Adrenal gland (tissue), 12 donors: ENCODE data around the gene MAN1C1. TPM values are rescaled to one million over a fixed set of nuclear protein-coding genes. Genes with fewer than 3 reads are reported as not detected.

ENCODE experiments used
- DNase-seq, 7 donors: peaks; one replicate each; pipeline ENCODE4 v3.0.0-alpha.2; 2019 to 2020
- H3K27ac ChIP-seq, 5 donors: fragments of 200-600 bp; sonication (generic) in 4 of 5; 1 replicate in 3 of 5; 2 replicates in 2 of 5; pipeline versions ENCODE4 v1.5.1 to v1.8.0; 2016 to 2020; ENCODE audit warnings: mild to moderate bottlenecking in 1 of 5
- H3K27me3 ChIP-seq: fragments of 200-600 bp; 2 replicates; pipeline ENCODE4 v1.8.0; 2021
- H3K36me3 ChIP-seq, 2 donors: fragments of 200-600 bp; replicated peaks in 1 of 2; 1 replicate in 1 of 2; 2 replicates in 1 of 2; pipeline versions ENCODE4 v1.5.1 to v1.8.0; 2018 to 2022
- H3K4me1 ChIP-seq, 2 donors: fragments of 200-600 bp; replicated peaks in 1 of 2; 1 replicate in 1 of 2; 2 replicates in 1 of 2; pipeline versions ENCODE4 v1.5.1 to v1.8.0; 2018 to 2021
- H3K4me3 ChIP-seq, 4 donors: fragments of 200-600 bp; sonication (generic) in 3 of 4; one replicate each; pipeline ENCODE4 v1.5.1; 2016 to 2018
- H3K9me3 ChIP-seq, 3 donors: fragments of 200-600 bp; sonication (generic) in 1 of 3; replicated peaks in 1 of 3; 1 replicate in 2 of 3; 2 replicates in 1 of 3; pipeline versions ENCODE4 v1.5.1 to v1.8.0; 2016 to 2021
- POLR2A ChIP-seq, 2 donors: fragments of 450-650 bp; IDR thresholded peaks; one replicate each; pipeline ENCODE4 v1.6.1; 2017; ENCODE audit warnings: antibody characterized with exemption in 2 of 2, mild to moderate bottlenecking in 2 of 2, moderate library complexity in 1 of 2
- WGBS, 4 donors: extraction: QIAGEN DNeasy Blood & Tissue Kit in 2 of 4; methylation state at CpG; one replicate each; pipeline versions ENCODE4 v1.1.5 to v1.1.7; 2013 to 2017; 5-methylcytosine and 5-hydroxymethylcytosine counted together
- intact Hi-C, 2 donors: fragments of 100-400 bp; cut with DNase I; formaldehyde crosslinking; loops; one replicate each; pipeline versions ENCODE4 v1.14.1 to v1.15.0; 2022 to 2023
- polyA plus RNA-seq, 3 donors: library from polyadenylated mRNA; stranded (reverse); fragments of 200-250 nt in 2 of 3; fragments of 350-450 nt in 1 of 3; fragmentation: Illumina TruSeq in 1 of 3; extraction: RNeasy Lipid Tissue Mini Kit (QIAGEN cat#74804) in 1 of 3; gene quantifications; one replicate each; pipeline ENCODE4 v1.2.3, GENCODE V29; 2013 to 2014
- total RNA-seq, 9 donors: library from RNA; depleted of rRNA in 4 of 9; stranded (reverse); fragments of >200 nt in 4 of 9; fragments of 120-200 nt in 1 of 9; fragmentation: NEBNext Ultra II Directional in 1 of 9; extraction: Animal tissue kit (Norgen Biotek cat#: 25700) in 1 of 9; gene quantifications; one replicate each; pipeline versions ENCODE4 v1.1.0 to v1.2.4, GENCODE V29; 2013 to 2023
- TF ChIP-seq, protein P1 (sequence below), 6 experiments: fragments of 450-650 bp in 4 of 6; fragments of 200-600 bp in 2 of 6; sonication (generic) in 1 of 6; IDR thresholded peaks; 1 replicate in 5 of 6; 2 replicates in 1 of 6; pipeline versions ENCODE4 v1.5.1 to v1.8.0; 2016 to 2021; ENCODE audit warnings: antibody characterized with exemption in 6 of 6, mild to moderate bottlenecking in 2 of 6, moderate library complexity in 1 of 6
- donor health status: healthy with polysubstance abuse.
- donor health status: Bipolar disorder and iron deficiency.
- donor health status: DM: yes; HTN: yes; CAD: no.
- donor health status: DM: no; HTN: no; CAD: no.
- donor health status: DM: no; HTN: no; CAD: no.
- donor health status: DM: yes; HTN: yes; CAD: no.

MAN1C1 gene
- total and polyA plus RNA-seq, 12 donors = 2.7 to 58.7 (median 27.7) TPM

DNA sequence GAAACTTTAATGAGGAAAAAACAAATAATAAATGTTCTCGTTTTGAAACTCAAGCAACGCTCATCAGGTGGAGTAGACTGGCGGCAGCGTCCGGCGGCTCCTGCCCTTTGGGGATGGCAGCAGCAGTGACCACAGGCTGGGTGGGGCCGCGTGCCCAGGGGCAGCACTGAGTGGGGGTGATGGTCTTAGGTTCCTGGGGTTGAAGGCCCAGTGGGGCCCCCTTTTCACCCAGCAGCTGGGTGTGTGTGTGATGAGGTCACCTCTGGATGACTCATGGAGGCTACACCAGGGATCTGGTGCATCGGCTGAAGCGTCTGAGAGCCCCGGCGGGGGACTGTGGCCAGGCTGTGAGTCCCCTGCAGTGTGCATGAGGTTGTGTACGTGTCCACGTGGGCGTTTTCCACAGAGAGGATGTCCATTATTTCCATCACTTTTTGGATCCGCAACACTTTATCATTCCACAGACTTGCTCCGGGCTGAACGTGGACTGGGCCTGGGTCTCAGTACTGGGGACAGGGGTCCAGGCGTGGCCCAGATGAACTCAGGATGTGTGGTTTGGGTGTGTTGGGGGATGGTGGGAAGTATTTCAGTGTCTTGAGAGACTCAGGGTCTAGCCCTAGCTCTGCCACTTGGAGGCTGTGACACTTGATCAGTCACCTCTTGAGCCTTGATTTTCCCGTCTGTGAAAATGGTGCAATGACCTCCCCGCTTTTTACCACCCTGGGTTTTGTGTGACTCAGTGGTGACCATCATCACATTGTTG lies 47.6 kb upstream of the MAN1C1 start:
- intact Hi-C loops = no loop called here
- H3K27ac ChIP-seq = peak overlapping the region in 3 of 5 donors; percentile 2 to 79 (median 76)
- DNase-seq = peak in 6 of 7 donors; percentile 66 to 83 (median 76)
- no peaks in the 10 kb centered on the region for H3K9me3 ChIP-seq
- H3K27me3 ChIP-seq = no peaks in the 10 kb centered on the region
- peaks cover 11 to 34% of the 10 kb centered on the region in 2 donors for H3K4me1 ChIP-seq
- no peak for TF ChIP-seq POLR2A (IDR thresholded peaks at IDR 0.05)
- TF ChIP-seq, protein P1, sequence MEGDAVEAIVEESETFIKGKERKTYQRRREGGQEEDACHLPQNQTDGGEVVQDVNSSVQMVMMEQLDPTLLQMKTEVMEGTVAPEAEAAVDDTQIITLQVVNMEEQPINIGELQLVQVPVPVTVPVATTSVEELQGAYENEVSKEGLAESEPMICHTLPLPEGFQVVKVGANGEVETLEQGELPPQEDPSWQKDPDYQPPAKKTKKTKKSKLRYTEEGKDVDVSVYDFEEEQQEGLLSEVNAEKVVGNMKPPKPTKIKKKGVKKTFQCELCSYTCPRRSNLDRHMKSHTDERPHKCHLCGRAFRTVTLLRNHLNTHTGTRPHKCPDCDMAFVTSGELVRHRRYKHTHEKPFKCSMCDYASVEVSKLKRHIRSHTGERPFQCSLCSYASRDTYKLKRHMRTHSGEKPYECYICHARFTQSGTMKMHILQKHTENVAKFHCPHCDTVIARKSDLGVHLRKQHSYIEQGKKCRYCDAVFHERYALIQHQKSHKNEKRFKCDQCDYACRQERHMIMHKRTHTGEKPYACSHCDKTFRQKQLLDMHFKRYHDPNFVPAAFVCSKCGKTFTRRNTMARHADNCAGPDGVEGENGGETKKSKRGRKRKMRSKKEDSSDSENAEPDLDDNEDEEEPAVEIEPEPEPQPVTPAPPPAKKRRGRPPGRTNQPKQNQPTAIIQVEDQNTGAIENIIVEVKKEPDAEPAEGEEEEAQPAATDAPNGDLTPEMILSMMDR (IDR thresholded peaks at IDR 0.05) = no peak
- peaks cover 0 to 6% of the 10 kb centered on the region in 2 donors for H3K36me3 ChIP-seq
- no peak overlapping the region for H3K4me3 ChIP-seq
- WGBS, 4 donors = 67 to 72% (median 71%) methylated on average over 14 to 21 of the region's 21 CpGs

DNA sequence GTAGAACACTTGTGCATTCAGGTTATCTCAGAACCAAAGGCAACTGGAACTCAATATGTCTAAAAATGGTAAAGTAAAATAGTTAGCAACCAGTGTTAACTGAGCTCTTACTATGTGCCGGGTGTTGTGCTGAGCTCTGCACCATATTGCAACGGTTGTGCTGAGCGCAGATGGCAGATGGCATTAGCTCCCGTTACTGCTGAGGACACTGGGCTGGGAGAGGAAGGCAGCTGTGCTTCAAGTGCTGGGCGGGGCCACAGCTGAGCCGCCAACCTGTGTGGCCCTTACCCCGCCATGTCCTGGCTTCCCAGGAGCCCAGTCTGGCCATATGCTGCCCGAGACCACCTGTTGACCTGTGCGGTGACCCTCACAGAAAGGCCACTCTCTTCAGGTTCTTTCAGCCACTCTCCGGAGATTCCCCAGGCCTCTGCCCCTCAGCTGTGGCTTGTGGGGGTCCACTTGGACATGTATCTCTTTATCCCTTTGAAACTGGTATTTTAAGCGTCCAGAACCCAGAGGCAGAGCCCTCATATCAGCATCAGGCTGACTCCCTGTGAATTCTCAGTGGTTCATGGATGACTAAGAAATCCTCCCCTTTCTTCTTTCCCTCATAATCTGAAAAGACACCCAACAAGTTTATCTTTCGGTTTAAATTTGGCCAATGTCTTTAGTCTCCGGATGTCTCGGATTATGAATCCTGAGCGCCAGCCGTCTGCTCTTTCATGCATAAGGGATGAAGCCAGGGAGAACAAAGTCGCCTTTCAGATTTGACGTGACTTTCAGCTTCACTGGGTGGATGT lies 46.8 kb upstream of the MAN1C1 start:
- peaks cover 11 to 34% of the 10 kb centered on the region in 2 donors for H3K4me1 ChIP-seq
- no peaks in the 10 kb centered on the region for H3K9me3 ChIP-seq
- WGBS, 4 donors = 85 to 92% (median 91%) methylated on average over 13 to 18 of the region's 18 CpGs
- no peak overlapping the region for H3K4me3 ChIP-seq
- TF ChIP-seq POLR2A (IDR thresholded peaks at IDR 0.05) = no peak
- TF ChIP-seq, protein P1 (IDR thresholded peaks at IDR 0.05) = no peak
- intact Hi-C loops = no loop called here
- no peak overlapping the region for H3K27ac ChIP-seq
- DNase-seq = no peak
- no peaks in the 10 kb centered on the region for H3K27me3 ChIP-seq
- peaks cover 0 to 6% of the 10 kb centered on the region in 2 donors for H3K36me3 ChIP-seq

DNA sequence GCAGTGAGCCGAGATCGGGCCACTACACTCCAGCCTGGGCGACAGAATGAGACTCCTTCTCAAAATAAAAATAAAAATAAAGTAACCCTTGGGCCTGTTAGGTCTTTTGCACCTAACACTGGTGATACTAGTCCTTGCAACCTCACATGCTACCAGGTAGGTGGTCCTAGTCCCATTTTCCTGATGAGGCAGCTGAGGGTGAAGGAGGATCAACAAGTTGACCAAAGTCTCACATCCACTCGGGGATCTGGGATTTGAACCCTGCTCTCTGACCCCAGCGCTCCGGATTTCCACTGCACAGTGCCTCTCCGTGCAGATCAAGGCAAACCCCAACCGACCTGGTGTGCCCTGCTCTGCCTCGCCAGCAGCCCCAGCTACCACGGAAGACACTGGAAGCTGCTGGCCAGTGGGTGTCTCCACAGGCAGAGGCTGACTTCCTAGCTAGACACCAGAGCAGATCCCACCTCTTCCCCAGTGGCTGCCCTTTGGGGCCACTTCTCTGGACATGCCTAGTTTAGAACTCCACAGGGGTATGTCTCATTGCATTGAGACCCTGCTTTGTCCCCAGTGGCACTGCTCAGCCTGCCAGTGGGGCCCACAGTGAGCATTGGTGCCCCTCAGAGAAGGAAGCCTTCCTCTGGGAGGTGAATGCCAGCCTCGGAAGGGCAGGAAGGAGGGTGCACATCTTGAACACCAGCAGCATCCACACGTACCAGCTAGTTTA lies 45.6 kb upstream of the MAN1C1 start:
- Histone ChIP-seq H3K4me3 (no peak overlapping the region), H3K27me3 (no peaks in the 10 kb centered on the region), H3K36me3 (no peaks in the 10 kb centered on the region), H3K9me3 (no peaks in the 10 kb centered on the region), H3K4me1 (peaks cover 11 to 34% of the 10 kb centered on the region in 2 donors), H3K27ac (no peak overlapping the region)
- 84 to 89% (median 85%) methylated on average over 8 to 12 of the region's 12 CpGs for WGBS, 4 donors
- no peak for DNase-seq
- intact Hi-C loops = no loop called here
- no peak for TF ChIP-seq POLR2A (IDR thresholded peaks at IDR 0.05)
- TF ChIP-seq, protein P1 (IDR thresholded peaks at IDR 0.05) = no peak

DNA sequence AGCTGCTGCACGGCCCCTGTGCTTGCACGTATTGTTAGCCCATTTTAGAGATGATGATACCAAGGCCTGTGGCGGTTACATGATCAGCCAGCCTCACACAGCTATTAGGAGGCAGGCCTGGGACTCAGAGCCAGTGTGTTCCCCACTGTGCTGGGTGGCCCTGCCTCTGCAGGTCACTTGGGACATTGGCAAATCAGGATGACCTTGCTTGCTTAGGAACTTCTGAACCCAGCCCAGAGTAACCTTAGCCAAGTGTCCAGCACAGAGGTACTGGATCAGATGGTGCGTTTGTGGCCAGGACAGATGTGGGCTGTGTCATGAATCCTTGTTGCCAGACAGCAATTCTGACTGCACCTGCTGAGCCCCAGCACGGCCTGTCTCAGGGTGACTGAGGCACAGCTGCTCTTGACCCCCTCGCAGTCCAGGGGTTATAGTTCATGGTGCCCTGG lies 45.0 kb upstream of the MAN1C1 start:
- no peaks in the 10 kb centered on the region for H3K9me3 ChIP-seq
- H3K4me1 ChIP-seq = peaks cover 11 to 34% of the 10 kb centered on the region in 2 donors
- H3K27me3 ChIP-seq = no peaks in the 10 kb centered on the region
- no peak overlapping the region for H3K4me3 ChIP-seq
- intact Hi-C loops = no loop called here
- TF ChIP-seq POLR2A (IDR thresholded peaks at IDR 0.05) = no peak
- TF ChIP-seq, protein P1 (IDR thresholded peaks at IDR 0.05) = no peak
- no peak overlapping the region for H3K27ac ChIP-seq
- peak in 2 of 7 donors; percentile 46 to 63 for DNase-seq
- no peaks in the 10 kb centered on the region for H3K36me3 ChIP-seq
- 57 to 84% (median 77%) methylated on average over 5 to 6 of the region's 6 CpGs for WGBS, 4 donors
